GM12874 (cell line): ENCODE measurements around the gene GFRA1.

Source experiments
- TF ChIP-seq, protein P1 (sequence below): IDR thresholded peaks from 2 replicates; pipeline ENCODE4 v1.5.1; 2011; ENCODE audit warnings: low read depth, mild to moderate bottlenecking, control low read depth, low read length, moderate library complexity; ENCODE audit not compliant: insufficient read depth

The GFRA1 gene, protein sequence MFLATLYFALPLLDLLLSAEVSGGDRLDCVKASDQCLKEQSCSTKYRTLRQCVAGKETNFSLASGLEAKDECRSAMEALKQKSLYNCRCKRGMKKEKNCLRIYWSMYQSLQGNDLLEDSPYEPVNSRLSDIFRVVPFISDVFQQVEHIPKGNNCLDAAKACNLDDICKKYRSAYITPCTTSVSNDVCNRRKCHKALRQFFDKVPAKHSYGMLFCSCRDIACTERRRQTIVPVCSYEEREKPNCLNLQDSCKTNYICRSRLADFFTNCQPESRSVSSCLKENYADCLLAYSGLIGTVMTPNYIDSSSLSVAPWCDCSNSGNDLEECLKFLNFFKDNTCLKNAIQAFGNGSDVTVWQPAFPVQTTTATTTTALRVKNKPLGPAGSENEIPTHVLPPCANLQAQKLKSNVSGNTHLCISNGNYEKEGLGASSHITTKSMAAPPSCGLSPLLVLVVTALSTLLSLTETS

GRCh38 chr10:116272440-116273283 lies at the start of gene GFRA1:
GFRA1 (minus strand) TSS chr10:116273206; CDS start chr10:116272029, 1,177 bp downstream.
- TF ChIP-seq, protein P1, sequence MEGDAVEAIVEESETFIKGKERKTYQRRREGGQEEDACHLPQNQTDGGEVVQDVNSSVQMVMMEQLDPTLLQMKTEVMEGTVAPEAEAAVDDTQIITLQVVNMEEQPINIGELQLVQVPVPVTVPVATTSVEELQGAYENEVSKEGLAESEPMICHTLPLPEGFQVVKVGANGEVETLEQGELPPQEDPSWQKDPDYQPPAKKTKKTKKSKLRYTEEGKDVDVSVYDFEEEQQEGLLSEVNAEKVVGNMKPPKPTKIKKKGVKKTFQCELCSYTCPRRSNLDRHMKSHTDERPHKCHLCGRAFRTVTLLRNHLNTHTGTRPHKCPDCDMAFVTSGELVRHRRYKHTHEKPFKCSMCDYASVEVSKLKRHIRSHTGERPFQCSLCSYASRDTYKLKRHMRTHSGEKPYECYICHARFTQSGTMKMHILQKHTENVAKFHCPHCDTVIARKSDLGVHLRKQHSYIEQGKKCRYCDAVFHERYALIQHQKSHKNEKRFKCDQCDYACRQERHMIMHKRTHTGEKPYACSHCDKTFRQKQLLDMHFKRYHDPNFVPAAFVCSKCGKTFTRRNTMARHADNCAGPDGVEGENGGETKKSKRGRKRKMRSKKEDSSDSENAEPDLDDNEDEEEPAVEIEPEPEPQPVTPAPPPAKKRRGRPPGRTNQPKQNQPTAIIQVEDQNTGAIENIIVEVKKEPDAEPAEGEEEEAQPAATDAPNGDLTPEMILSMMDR, result no peak

GRCh38 chr10:116316503-116316902 lies 43.5 kb upstream of the GFRA1 start:
- TF ChIP-seq, protein P1, result no peak

- TF ChIP-seq, protein P1, result no peak
Observed at GRCh38 chr10:116312548-116312947, 39.5 kb upstream of the GFRA1 start.

DNA sequence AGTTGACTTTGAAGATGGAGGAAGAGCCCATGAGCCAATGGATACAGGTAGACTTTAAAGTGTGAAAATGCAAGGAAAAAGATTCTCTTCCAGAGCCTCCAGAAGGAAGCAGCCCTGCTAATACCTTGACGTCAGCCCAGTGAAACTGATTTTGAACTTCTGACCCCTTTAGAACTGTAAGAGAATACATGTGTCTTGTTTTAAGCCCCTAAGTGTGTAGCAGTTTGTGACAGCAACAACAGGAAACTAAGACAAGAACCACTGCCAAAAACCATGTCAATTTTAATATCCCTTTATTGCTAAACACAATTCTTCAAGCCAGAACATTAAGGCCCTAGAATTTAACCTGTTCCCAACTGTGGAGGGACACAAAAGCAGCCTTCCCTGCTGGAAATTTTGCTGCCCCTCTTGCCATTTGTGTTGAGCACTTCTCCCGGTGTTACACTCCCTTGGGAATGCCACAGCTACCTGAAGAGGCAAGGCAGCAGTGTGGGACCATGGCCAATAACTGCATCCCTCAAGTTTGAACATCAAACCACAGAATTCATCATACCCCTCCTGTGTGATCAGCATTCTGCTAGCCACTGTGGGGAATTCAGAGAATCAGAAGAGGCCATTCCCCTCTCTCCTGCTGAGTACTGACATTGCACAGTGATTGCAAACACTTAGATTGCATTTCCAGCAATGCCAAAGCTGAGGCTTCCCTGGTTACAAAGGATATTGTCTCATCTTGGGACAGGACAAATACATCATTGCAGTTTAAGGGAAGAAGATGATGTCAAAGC lies 38.9 kb upstream of the GFRA1 start:
- TF ChIP-seq, protein P1, result no peak

- TF ChIP-seq, protein P1, result no peak
Observed at GRCh38 chr10:116311016-116311415, 38.0 kb upstream of the GFRA1 start.

GRCh38 chr10:116307455-116307854 lies 34.4 kb upstream of the GFRA1 start:
- TF ChIP-seq, protein P1, result no peak

- TF ChIP-seq, protein P1, result no peak
Observed at GRCh38 chr10:116306847-116307246, 33.8 kb upstream of the GFRA1 start.
